ENCODE results near the gene LSM3.
A peak's percentile ranks its signal among the peaks of the same experiment; 100 is the strongest.

Gene LSM3

GRCh38 chr3:14170531-14171159 lies 8.0 kb upstream of the LSM3 start:
- no peaks in the 10 kb centered on the region for H3K4me1 ChIP-seq (ENCODE audit: control insufficient read depth, insufficient read depth, low read length)
- H3K36me3 ChIP-seq (ENCODE audit: control insufficient read depth, insufficient read depth, low read length) = peaks cover 34% of the 10 kb centered on the region
- no peak overlapping the region for H3K9ac ChIP-seq (ENCODE audit: low read length)
- H3K27ac ChIP-seq (ENCODE audit: low read depth, low read length) = no peak overlapping the region
- H3K27me3 ChIP-seq (ENCODE audit: control insufficient read depth, insufficient read depth, low read length) = no peaks in the 10 kb centered on the region
- H3K4me3 ChIP-seq (ENCODE audit: low read length) = no peak overlapping the region

DNA sequence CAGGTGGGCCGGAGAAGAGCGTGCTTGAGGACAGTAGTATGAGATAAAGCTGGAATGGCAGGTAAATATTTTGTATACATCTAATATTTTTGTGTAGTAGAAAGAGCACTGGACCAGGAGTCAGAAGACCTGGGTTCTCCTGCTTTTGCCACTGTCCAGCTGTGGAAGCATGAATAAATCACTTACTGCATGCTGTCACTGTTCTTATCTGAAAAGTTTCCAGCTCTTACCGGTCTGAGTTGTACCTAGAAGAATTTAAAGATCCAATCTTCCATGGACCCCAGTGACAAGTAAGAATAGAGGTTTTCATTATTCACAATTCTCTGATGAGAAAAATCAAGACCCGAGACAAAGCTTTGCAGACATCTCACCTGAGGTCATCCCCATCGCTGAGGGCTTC lies 6.1 kb upstream of the LSM3 start:
- H3K36me3 ChIP-seq (ENCODE audit: control insufficient read depth, insufficient read depth, low read length) = peaks cover 22% of the 10 kb centered on the region
- no peak overlapping the region for H3K4me3 ChIP-seq (ENCODE audit: low read length)
- H3K27me3 ChIP-seq (ENCODE audit: control insufficient read depth, insufficient read depth, low read length) = no peaks in the 10 kb centered on the region
- H3K27ac ChIP-seq (ENCODE audit: low read depth, low read length) = no peak overlapping the region
- H3K4me1 ChIP-seq (ENCODE audit: control insufficient read depth, insufficient read depth, low read length) = peaks cover 3% of the 10 kb centered on the region
- no peak overlapping the region for H3K9ac ChIP-seq (ENCODE audit: low read length)

DNA sequence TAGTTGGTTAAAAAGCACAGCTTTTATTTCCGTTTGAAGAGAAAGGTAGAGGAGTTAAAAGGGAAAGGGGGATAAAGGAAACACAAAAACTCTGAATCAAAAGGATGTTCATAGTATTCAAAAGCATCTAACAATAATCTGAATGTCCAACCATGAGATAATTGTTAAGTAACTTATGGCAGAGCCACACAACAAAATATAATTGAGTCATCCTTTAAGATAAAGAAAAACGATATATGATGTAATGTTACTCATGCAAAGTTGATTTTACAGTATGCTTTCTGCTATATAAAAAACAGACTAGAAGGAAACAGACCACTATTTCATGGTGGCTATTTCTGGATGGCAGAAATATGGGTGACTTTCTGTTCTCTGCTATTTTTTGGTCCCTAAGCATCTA lies 4.1 kb upstream of the LSM3 start:
- Histone ChIP-seq H3K4me3 (ENCODE audit: low read length) (no peak overlapping the region), H3K9ac (ENCODE audit: low read length) (no peak overlapping the region), H3K27me3 (ENCODE audit: control insufficient read depth, insufficient read depth, low read length) (no peaks in the 10 kb centered on the region), H3K36me3 (ENCODE audit: control insufficient read depth, insufficient read depth, low read length) (peaks cover 13% of the 10 kb centered on the region), H3K27ac (ENCODE audit: low read depth, low read length) (no peak overlapping the region), H3K4me1 (ENCODE audit: control insufficient read depth, insufficient read depth, low read length) (peaks cover 13% of the 10 kb centered on the region)

DNA sequence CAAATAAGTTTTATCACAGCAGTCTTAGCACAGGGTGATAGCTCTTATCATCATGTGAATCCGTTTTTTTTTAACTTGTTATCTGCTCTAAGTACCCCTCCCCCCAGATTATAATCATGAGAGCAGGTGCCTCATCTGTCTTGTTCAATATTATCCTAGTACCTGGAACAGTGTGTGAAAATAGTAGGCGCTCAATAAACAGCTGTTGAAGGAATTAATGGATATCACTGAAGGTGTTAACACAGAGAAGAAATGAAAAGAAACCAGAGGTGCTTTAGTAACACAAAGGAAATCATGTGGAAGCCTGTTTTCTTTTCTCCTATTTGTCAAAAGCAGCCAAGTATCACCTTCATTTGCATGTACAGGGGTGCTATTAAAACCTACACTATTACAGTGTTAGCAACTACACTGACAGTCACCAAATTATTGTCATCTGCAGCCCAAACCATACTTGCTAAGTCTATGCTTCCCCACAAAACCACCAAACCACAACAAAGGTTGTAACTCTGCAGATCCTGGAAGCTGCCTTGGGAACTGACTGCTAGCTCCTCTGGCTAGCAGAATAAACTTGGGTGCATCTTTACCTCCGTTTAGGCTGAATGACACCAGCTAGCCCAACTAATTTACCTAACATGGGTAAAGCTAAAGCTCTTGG lies 3.1 kb upstream of the LSM3 start:
- Histone ChIP-seq H3K9ac (ENCODE audit: low read length) (no peak overlapping the region), H3K36me3 (ENCODE audit: control insufficient read depth, insufficient read depth, low read length) (peaks cover 13% of the 10 kb centered on the region), H3K27ac (ENCODE audit: low read depth, low read length) (no peak overlapping the region), H3K4me1 (ENCODE audit: control insufficient read depth, insufficient read depth, low read length) (peaks cover 15% of the 10 kb centered on the region), H3K4me3 (ENCODE audit: low read length) (no peak overlapping the region), H3K27me3 (ENCODE audit: control insufficient read depth, insufficient read depth, low read length) (no peaks in the 10 kb centered on the region)

- H3K27ac ChIP-seq (ENCODE audit: low read depth, low read length) = peak overlapping the region; percentile 93
- peaks cover 15% of the 10 kb centered on the region for H3K4me1 ChIP-seq (ENCODE audit: control insufficient read depth, insufficient read depth, low read length)
- H3K4me3 ChIP-seq (ENCODE audit: low read length) = peak overlapping the region; percentile 72
- no peaks in the 10 kb centered on the region for H3K27me3 ChIP-seq (ENCODE audit: control insufficient read depth, insufficient read depth, low read length)
- no peaks in the 10 kb centered on the region for H3K36me3 ChIP-seq (ENCODE audit: control insufficient read depth, insufficient read depth, low read length)
- peak overlapping the region; percentile 90 for H3K9ac ChIP-seq (ENCODE audit: low read length)
Measured at GRCh38 chr3:14177580-14178246, 904 bp upstream of the LSM3 start.

GRCh38 chr3:14179114-14179465 lies 473 bp downstream of the LSM3 start:
- Histone ChIP-seq H3K27ac (ENCODE audit: low read depth, low read length) (peak overlapping the region; percentile 93), H3K9ac (ENCODE audit: low read length) (peak overlapping the region; percentile 25), H3K4me1 (ENCODE audit: control insufficient read depth, insufficient read depth, low read length) (peaks cover 15% of the 10 kb centered on the region), H3K27me3 (ENCODE audit: control insufficient read depth, insufficient read depth, low read length) (no peaks in the 10 kb centered on the region), H3K4me3 (ENCODE audit: low read length) (peak overlapping the region; percentile 85), H3K36me3 (ENCODE audit: control insufficient read depth, insufficient read depth, low read length) (peaks cover 2% of the 10 kb centered on the region)

DNA sequence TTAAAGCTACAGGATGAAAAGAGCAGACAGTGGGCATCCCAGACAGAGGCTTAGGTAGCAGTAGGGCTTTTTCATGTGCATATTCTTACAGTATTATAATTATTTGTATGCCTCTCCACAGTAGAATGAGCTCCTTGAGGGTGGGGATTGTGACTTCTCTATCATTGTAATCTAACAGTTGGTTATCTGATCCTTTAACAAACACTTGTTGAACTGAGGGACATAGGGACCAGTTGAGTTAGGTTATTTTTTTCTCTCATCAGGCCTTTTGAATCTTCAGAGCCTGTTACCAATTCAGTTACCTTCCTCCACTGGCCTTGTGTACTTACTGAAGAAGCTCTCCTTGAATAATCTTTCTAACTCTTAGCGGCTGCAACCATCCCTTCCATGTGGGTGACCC lies 1.2 kb downstream of the LSM3 start:
- Histone ChIP-seq H3K36me3 (ENCODE audit: control insufficient read depth, insufficient read depth, low read length) (peaks cover 3% of the 10 kb centered on the region), H3K27ac (ENCODE audit: low read depth, low read length) (no peak overlapping the region), H3K9ac (ENCODE audit: low read length) (no peak overlapping the region), H3K4me1 (ENCODE audit: control insufficient read depth, insufficient read depth, low read length) (peaks cover 15% of the 10 kb centered on the region), H3K27me3 (ENCODE audit: control insufficient read depth, insufficient read depth, low read length) (no peaks in the 10 kb centered on the region), H3K4me3 (ENCODE audit: low read length) (no peak overlapping the region)

- H3K27me3 ChIP-seq (ENCODE audit: control insufficient read depth, insufficient read depth, low read length) = no peaks in the 10 kb centered on the region
- no peak overlapping the region for H3K27ac ChIP-seq (ENCODE audit: low read depth, low read length)
- H3K4me1 ChIP-seq (ENCODE audit: control insufficient read depth, insufficient read depth, low read length) = peaks cover 15% of the 10 kb centered on the region
- no peak overlapping the region for H3K4me3 ChIP-seq (ENCODE audit: low read length)
- H3K36me3 ChIP-seq (ENCODE audit: control insufficient read depth, insufficient read depth, low read length) = peaks cover 3% of the 10 kb centered on the region
- H3K9ac ChIP-seq (ENCODE audit: low read length) = no peak overlapping the region
Measured at GRCh38 chr3:14181253-14181652, 2.6 kb downstream of the LSM3 start.

DNA sequence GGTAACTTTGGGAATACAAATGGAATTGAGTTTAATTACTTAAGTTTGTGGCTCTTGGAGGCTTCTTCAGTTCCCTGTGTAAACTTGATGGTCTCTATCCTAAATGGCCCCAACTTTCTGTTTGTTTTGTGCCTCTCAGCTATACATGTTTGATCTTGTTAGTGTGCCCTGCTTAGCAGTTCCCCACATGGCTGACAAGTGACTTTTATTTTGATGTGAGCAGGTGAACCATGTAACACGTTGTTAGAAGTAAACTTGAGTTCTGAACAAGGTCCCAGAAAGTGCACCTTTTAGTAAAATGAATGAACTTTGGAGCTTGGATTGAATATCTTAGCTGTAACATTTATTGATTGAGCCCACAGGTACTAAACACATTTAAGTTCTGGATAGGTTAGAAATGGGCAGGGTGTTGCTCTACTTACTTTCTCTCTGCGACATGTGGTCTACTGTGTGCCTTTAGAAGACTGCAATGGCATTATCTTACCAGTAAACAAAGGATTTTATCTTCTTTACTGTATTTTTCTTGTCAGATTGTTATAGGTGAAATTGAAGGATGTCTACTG lies 4.5 kb downstream of the LSM3 start:
- Histone ChIP-seq H3K4me1 (ENCODE audit: control insufficient read depth, insufficient read depth, low read length) (peaks cover 9% of the 10 kb centered on the region), H3K4me3 (ENCODE audit: low read length) (no peak overlapping the region), H3K9ac (ENCODE audit: low read length) (no peak overlapping the region), H3K36me3 (ENCODE audit: control insufficient read depth, insufficient read depth, low read length) (peaks cover 8% of the 10 kb centered on the region), H3K27me3 (ENCODE audit: control insufficient read depth, insufficient read depth, low read length) (no peaks in the 10 kb centered on the region), H3K27ac (ENCODE audit: low read depth, low read length) (no peak overlapping the region)

DNA sequence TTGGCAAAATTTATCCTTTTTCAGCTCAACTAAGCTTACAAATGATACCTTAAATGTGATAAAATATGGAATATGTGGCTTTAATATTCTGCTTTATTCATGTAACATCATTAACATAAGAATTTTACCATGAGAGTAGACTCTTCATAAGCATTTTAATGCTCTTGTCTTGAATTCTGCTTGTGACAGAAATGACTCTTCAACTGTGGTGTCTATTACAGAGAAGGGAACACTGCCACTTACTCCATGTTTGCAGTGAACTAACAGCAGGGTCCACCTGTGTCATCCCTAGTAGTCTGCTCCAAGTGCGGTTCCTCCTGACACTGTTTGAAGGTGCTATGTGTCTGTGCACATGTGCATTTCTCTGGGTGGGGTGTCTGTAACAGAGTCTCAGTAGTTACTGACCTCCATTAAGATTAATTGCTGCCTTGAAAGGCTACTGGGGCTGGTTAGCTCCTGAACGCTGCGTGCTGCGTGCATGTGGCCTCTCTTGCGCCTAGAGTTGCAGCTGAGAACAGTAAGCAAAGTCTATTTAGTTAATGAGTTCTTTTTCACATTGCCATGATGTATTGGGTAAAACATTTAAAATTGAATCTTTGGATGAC lies 8.3 kb downstream of the LSM3 start:
- H3K27ac ChIP-seq (ENCODE audit: low read depth, low read length) = no peak overlapping the region
- H3K4me3 ChIP-seq (ENCODE audit: low read length) = no peak overlapping the region
- peaks cover 8% of the 10 kb centered on the region for H3K36me3 ChIP-seq (ENCODE audit: control insufficient read depth, insufficient read depth, low read length)
- no peaks in the 10 kb centered on the region for H3K4me1 ChIP-seq (ENCODE audit: control insufficient read depth, insufficient read depth, low read length)
- H3K9ac ChIP-seq (ENCODE audit: low read length) = no peak overlapping the region
- H3K27me3 ChIP-seq (ENCODE audit: control insufficient read depth, insufficient read depth, low read length) = no peaks in the 10 kb centered on the region

DNA sequence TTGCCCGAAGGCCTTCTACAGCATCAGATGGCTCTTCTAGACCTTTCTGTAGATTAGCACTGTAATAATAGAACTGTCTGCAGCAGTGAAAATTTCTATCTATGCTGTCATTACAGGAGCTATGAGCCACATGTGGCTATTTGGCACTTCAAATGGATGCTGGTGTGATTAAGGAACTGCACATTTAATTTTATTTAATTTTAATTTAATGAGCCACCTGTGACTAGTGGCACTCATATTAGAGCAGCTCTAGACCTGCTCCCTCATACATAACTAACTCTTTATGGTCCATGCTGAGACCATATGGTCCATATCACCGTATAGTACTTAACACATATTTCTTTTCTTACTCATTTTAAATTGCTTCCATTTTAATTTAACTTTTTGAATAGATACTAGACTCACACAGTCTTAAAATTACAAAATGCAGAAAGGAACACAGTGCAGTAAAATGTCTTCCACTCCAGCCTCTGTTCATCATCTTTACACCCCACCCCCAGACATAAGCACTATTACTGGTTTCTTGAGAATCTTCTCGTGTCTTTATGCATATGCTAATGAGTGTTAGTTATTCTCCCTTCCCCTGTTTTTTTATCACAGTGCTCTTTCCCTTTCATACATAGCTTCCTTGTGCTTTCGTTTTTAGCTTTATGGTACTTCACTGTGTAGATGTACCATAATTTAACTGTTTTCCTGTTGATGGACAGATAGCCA lies 9.6 kb downstream of the LSM3 start:
- no peak overlapping the region for H3K9ac ChIP-seq (ENCODE audit: low read length)
- no peaks in the 10 kb centered on the region for H3K27me3 ChIP-seq (ENCODE audit: control insufficient read depth, insufficient read depth, low read length)
- no peaks in the 10 kb centered on the region for H3K4me1 ChIP-seq (ENCODE audit: control insufficient read depth, insufficient read depth, low read length)
- no peak overlapping the region for H3K4me3 ChIP-seq (ENCODE audit: low read length)
- peaks cover 8% of the 10 kb centered on the region for H3K36me3 ChIP-seq (ENCODE audit: control insufficient read depth, insufficient read depth, low read length)
- H3K27ac ChIP-seq (ENCODE audit: low read depth, low read length) = no peak overlapping the region

DNA sequence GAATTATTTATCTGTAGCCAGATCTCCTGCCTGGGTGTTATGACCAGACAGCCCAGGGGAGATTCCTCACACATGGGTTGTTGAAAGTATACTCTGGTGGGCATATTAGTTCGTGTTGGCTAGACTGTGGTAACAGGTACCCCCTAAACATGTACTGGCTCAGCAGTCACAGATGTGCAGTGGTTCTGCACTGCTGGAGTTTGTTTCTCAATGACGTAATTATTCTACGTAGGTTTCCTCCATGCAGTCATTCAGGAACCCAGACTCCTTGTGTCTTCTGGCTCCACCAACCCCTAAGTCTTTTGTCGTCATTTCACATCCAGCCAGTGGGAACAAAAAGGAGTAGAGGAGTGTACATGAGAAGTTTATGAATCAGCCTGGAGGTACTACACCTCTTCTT lies 16.2 kb downstream of the LSM3 start:
- Histone ChIP-seq H3K27ac (ENCODE audit: low read depth, low read length) (no peak overlapping the region), H3K4me3 (ENCODE audit: low read length) (no peak overlapping the region)

More for the DNA sequence above, 16.2 kb downstream of the LSM3 start:
- peaks cover 4% of the 10 kb centered on the region for H3K36me3 ChIP-seq (ENCODE audit: control insufficient read depth, insufficient read depth, low read length)
- no peak overlapping the region for H3K9ac ChIP-seq (ENCODE audit: low read length)
- no peaks in the 10 kb centered on the region for H3K4me1 ChIP-seq (ENCODE audit: control insufficient read depth, insufficient read depth, low read length)
- no peaks in the 10 kb centered on the region for H3K27me3 ChIP-seq (ENCODE audit: control insufficient read depth, insufficient read depth, low read length)

Data from rectal smooth muscle tissue (tissue), 1 donor.